Prostate gland (tissue), 2 donors: ENCODE measurements around the gene SFXN1. TPM values are rescaled to one million over a fixed set of nuclear protein-coding genes. Genes with fewer than 3 reads are reported as not detected.

Experiments
- DNase-seq: peaks from one replicate; pipeline ENCODE4 v3.0.0-alpha.2; 2019; ENCODE audit warnings: low spot score
- H3K27ac ChIP-seq, 2 donors: fragments of 200-600 bp; sonication (generic); 2 replicates each; pipeline ENCODE4 v1.5.1; 2017 to 2019
- H3K27me3 ChIP-seq: fragments of 200-600 bp; sonication (generic); replicated peaks from 2 replicates; pipeline ENCODE4 v1.5.1; 2019; ENCODE audit not compliant: insufficient read depth
- H3K36me3 ChIP-seq, 2 donors: fragments of 200-600 bp; sonication (generic); 1 replicate in 1 of 2; 2 replicates in 1 of 2; pipeline versions ENCODE4 v1.5.1 to v1.8.1; 2017 to 2019
- H3K4me1 ChIP-seq: fragments of 200-600 bp; sonication (generic); replicated peaks from 2 replicates; pipeline ENCODE4 v1.5.1; 2019
- H3K4me3 ChIP-seq, 2 donors: fragments of 200-600 bp; sonication (generic); 2 replicates each; pipeline ENCODE4 v1.5.1; 2017 to 2019
- H3K9me3 ChIP-seq: fragments of 200-600 bp; sonication (generic); 2 replicates; pipeline ENCODE4 v1.5.1; 2017
- POLR2A ChIP-seq: fragments of 450-650 bp; IDR thresholded peaks from one replicate; pipeline ENCODE4 v1.6.1; 2016; ENCODE audit warnings: antibody characterized with exemption, mild to moderate bottlenecking
- POLR2AphosphoS5 ChIP-seq: sonication (generic); formaldehyde crosslinking; IDR thresholded peaks from one replicate; pipeline ENCODE4 v1.6.1; 2017; ENCODE audit warnings: antibody characterized with exemption
- WGBS: methylation state at CpG from one replicate; pipeline ENCODE4 v1.1.5; 2018; 5-methylcytosine and 5-hydroxymethylcytosine counted together
- intact Hi-C: fragments of 100-400 bp; cut with DNase I; formaldehyde crosslinking; loops from one replicate; pipeline ENCODE4 v1.14.2; 2022
- total RNA-seq, 2 donors: library from RNA; depleted of rRNA; stranded (reverse); fragments of >200 nt; gene quantifications; one replicate each; pipeline ENCODE4 v1.1.0, GENCODE V29; 2016
- TF ChIP-seq, protein P1 (sequence below), 4 experiments: fragments of 200-600 bp in 2 of 4; fragments of 450-650 bp in 2 of 4; sonication (generic) in 2 of 4; IDR thresholded peaks; 1 replicate in 3 of 4; 2 replicates in 1 of 4; pipeline ENCODE4 v1.5.1; 2016 to 2019; ENCODE audit warnings: antibody characterized with exemption in 4 of 4, mild to moderate bottlenecking in 2 of 4, moderate library complexity in 2 of 4

SFXN1 gene
- total RNA-seq, 2 donors from 2014 or later = 35.6 to 44.3 TPM

DNA sequence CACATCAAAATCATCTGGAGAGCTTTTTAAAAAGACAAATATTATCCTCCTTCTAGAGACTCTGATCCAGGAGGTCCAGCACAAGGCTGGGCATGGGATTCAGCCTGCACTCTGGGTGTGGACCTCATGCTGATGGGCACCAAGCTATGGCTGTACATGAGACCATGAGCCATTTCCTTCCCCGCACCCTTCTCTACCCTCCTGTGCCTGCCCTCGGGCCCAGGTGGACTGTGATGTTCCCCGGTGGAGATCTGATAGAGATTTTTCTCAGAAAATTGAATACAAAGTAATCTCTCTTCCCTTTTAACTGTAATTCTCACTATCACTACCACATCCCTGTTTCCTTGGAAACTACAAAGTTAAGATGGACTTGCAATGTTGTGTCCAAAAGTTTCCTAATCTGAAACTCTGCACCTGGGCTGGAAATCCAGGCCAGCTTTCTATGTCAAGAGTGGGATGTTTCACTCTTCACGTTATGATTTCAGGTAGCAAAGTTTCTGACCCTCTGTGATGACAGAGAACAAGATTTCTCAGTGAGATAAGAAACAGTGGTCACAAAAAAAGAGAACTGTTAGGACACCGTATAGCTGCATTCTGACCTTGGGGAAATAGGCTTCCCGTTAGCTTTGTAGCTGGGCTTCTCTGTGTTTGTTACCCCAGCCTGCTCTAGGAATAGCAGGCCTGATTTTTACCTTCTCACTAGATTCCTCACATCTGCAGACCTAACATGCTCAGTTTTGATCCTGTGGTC is 11.5 kb downstream of the SFXN1 start:
- Histone ChIP-seq H3K36me3 (no peaks in the 10 kb centered on the region), H3K4me3 (no peak overlapping the region), H3K27me3 (no peaks in the 10 kb centered on the region), H3K9me3 (no peaks in the 10 kb centered on the region), H3K4me1 (peaks cover 3% of the 10 kb centered on the region), H3K27ac (no peak overlapping the region)
- intact Hi-C loops = no loop called here
- no peak for TF ChIP-seq POLR2A
- TF ChIP-seq POLR2AphosphoS5 = no peak
- TF ChIP-seq, protein P1, sequence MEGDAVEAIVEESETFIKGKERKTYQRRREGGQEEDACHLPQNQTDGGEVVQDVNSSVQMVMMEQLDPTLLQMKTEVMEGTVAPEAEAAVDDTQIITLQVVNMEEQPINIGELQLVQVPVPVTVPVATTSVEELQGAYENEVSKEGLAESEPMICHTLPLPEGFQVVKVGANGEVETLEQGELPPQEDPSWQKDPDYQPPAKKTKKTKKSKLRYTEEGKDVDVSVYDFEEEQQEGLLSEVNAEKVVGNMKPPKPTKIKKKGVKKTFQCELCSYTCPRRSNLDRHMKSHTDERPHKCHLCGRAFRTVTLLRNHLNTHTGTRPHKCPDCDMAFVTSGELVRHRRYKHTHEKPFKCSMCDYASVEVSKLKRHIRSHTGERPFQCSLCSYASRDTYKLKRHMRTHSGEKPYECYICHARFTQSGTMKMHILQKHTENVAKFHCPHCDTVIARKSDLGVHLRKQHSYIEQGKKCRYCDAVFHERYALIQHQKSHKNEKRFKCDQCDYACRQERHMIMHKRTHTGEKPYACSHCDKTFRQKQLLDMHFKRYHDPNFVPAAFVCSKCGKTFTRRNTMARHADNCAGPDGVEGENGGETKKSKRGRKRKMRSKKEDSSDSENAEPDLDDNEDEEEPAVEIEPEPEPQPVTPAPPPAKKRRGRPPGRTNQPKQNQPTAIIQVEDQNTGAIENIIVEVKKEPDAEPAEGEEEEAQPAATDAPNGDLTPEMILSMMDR (IDR thresholded peaks at IDR 0.05) = no peak
- DNase-seq = no peak
- WGBS = 77% methylated on average over 6 of the region's 6 CpGs

DNA sequence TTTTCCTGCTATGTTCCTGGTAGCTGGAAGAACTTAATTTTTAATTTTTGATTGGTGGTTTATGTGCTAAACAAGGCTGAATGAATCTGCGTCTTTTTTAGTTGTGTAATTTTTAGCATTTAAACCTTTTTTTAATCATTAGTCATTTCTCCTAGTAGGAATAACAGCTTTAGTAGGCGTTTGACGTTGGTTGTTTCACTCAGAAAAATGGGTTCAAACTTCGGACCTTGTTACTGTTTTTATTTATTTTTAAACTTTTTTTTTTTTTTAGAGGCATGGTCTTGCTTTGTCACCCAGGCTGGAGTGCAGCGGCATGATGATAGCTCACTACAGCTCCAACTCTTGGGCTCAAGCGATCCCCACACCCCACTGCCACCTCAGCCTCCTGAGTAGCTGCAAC is 12.9 kb downstream of the SFXN1 start:
- no peak overlapping the region for H3K27ac ChIP-seq
- H3K36me3 ChIP-seq = no peaks in the 10 kb centered on the region
- no peak for DNase-seq
- H3K4me3 ChIP-seq = no peak overlapping the region
- intact Hi-C loops = no loop called here
- TF ChIP-seq POLR2A (no peak), POLR2AphosphoS5 (no peak)
- TF ChIP-seq, protein P1 (IDR thresholded peaks at IDR 0.05) = no peak
- 96% methylated on average over 6 of the region's 6 CpGs for WGBS
- no peaks in the 10 kb centered on the region for H3K27me3 ChIP-seq
- H3K9me3 ChIP-seq = no peaks in the 10 kb centered on the region
- peaks cover 3% of the 10 kb centered on the region for H3K4me1 ChIP-seq

DNA sequence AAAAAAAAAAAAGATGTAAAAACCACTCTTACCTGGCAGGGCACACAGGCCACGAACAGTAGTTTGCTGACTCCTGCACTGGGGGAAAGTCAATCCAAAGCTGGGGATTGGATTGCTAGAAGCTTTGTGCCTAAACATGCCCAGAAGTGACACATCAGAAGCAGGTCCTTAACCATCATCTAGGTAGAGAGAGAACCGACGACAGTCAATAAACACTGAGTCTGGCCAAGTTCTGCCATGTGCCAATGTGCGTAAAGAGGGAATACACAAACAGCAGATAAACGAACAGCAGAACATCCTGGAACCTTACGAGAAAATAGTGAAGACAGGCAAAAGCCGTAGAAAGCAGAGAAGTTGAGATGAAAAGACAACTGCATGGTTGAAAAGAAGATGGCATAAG is 14.9 kb downstream of the SFXN1 start:
- H3K4me3 ChIP-seq = no peak overlapping the region
- no peaks in the 10 kb centered on the region for H3K36me3 ChIP-seq
- TF ChIP-seq POLR2A = no peak
- peak; percentile 63 for TF ChIP-seq POLR2AphosphoS5
- no peaks in the 10 kb centered on the region for H3K27me3 ChIP-seq
- peaks cover 3% of the 10 kb centered on the region for H3K4me1 ChIP-seq
- WGBS = 33% methylated on average over 7 of the region's 7 CpGs
- H3K27ac ChIP-seq = peak overlapping the region; percentile 47 to 67
- DNase-seq = peak; percentile 57
- H3K9me3 ChIP-seq = no peaks in the 10 kb centered on the region
- intact Hi-C loops = no loop called here

DNA sequence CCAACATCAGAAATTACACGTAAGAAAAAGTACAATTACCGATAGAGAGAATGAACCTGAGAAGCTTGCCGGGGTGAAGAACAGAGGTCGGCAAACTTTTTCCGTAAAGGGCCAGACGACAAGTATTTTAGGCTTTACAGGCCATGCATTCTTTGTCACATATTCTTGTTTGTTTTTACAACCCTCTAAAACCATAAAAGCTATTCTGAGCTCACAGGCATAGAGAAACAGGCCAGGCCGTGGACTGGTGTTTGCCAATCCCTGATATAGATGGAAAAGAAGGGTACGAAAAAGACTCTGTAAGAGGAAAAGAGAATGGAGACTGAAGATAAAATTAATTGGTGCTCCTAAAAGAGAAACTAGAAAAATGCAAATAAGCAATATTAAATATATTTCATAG is 15.4 kb downstream of the SFXN1 start:
- Histone ChIP-seq H3K4me1 (peaks cover 3% of the 10 kb centered on the region), H3K36me3 (no peaks in the 10 kb centered on the region), H3K27me3 (no peaks in the 10 kb centered on the region), H3K9me3 (no peaks in the 10 kb centered on the region), H3K4me3 (no peak overlapping the region), H3K27ac (peak overlapping the region; percentile 47 to 67)
- peak; percentile 32 for DNase-seq
- intact Hi-C loops = no loop called here
- 43% methylated on average over 8 of the region's 8 CpGs for WGBS
- no peak for TF ChIP-seq POLR2A
- TF ChIP-seq POLR2AphosphoS5 = no peak
- TF ChIP-seq, protein P1 (IDR thresholded peaks at IDR 0.05) = no peak

DNA sequence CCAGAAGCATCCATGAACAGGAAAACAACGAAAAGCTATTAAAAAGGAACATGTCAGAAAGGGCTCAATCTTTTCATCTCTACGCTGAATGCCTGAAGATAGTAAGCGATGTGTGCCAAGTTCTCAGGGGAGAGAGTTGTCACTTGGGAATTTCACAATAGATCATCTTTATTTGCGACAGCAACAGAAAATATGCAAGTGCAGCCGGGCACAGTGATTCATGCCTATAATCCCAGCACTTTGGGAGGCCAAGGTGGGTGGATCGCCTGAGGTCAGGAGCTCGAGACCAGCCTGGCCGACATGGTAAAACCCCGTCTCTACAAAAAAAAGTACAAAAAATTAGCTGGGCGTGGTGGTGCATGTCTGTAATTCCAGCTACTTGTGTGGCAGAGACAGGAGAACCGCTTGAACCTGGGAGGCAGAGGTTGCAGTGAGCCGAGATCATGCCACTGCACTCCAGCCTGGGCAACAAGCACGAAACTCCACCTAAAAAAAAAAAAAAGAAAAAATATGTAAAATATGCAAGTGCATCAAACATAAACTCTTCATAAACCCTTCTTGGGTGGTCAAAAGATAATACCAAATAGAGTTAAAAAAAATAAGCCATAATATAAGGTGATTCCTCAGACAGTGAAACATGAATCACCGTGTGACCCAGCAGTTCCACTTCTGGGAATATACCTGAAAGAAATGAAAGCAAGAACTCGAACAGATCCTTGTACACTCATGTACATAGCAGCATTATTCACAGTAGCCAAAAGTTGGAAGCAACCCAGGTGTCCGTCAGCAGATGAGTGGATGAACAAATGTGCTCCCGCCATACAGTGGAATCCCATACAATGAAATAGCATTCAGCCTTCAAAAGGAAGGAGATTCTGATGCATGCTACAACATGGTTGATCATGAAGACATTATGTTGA is 16.2 kb downstream of the SFXN1 start:
- Histone ChIP-seq H3K36me3 (no peaks in the 10 kb centered on the region), H3K27ac (peak overlapping the region; percentile 47 to 67), H3K4me3 (no peak overlapping the region), H3K4me1 (peaks cover 3% of the 10 kb centered on the region), H3K9me3 (no peaks in the 10 kb centered on the region), H3K27me3 (no peaks in the 10 kb centered on the region)
- peak; percentile 58 for DNase-seq
- TF ChIP-seq POLR2AphosphoS5 (peak; percentile 68), POLR2A (no peak)
- TF ChIP-seq, protein P1 (IDR thresholded peaks at IDR 0.05) = no peak
- 49% methylated on average over 17 of the region's 17 CpGs for WGBS
- intact Hi-C loops = no loop called here
